GM15510 (cell line): ENCODE measurements around the gene PREPL.

ENCODE experiments used
- POLR2A ChIP-seq: IDR thresholded peaks from 3 replicates; pipeline ENCODE4 v1.6.1; 2011; ENCODE audit warnings: borderline replicate concordance; ENCODE audit not compliant: insufficient read length; ENCODE audit errors: extremely low read depth

Gene PREPL

GRCh38 chr2:44324971-44325426, 36.3 kb downstream of the PREPL start:
- no peak for TF ChIP-seq POLR2A

- TF ChIP-seq POLR2A = no peak
Observed at GRCh38 chr2:44321360-44321759, 39.9 kb downstream of the PREPL start.

- TF ChIP-seq POLR2A = no peak
Observed at GRCh38 chr2:44320832-44321231, 40.5 kb downstream of the PREPL start.

- TF ChIP-seq POLR2A = no peak
Observed at GRCh38 chr2:44315945-44316344, 45.3 kb downstream of the PREPL start.

GRCh38 chr2:44314362-44314761, 46.9 kb downstream of the PREPL start:
- no peak for TF ChIP-seq POLR2A

GRCh38 chr2:44310287-44310686, 51.0 kb downstream of the PREPL start:
- TF ChIP-seq POLR2A = no peak

GRCh38 chr2:44305882-44306281, 55.4 kb downstream of the PREPL start:
- no peak for TF ChIP-seq POLR2A

GRCh38 chr2:44304258-44304657, 57.0 kb downstream of the PREPL start:
- TF ChIP-seq POLR2A = no peak

GRCh38 chr2:44301111-44301510, 60.2 kb downstream of the PREPL start:
- no peak for TF ChIP-seq POLR2A

- TF ChIP-seq POLR2A = no peak
Observed at GRCh38 chr2:44299635-44300034, 61.7 kb downstream of the PREPL start.

- no peak for TF ChIP-seq POLR2A
Observed at GRCh38 chr2:44297431-44297830, 63.9 kb downstream of the PREPL start.

GRCh38 chr2:44296653-44297052, 64.6 kb downstream of the PREPL start:
- no peak for TF ChIP-seq POLR2A

- TF ChIP-seq POLR2A = no peak
Observed at GRCh38 chr2:44295633-44296359, 65.5 kb downstream of the PREPL start.

GRCh38 chr2:44295113-44295512, 66.2 kb downstream of the PREPL start:
- no peak for TF ChIP-seq POLR2A

GRCh38 chr2:44291281-44292248, 69.7 kb downstream of the PREPL start:
- TF ChIP-seq POLR2A = no peak
